Ramos (cell line): Measurements from ENCODE around the gene NDE1.
"Not testable (repeated sequence)": the region's sequence is repeated elsewhere in the genome, so short reads cannot be mapped to it uniquely, and the experiment has no call there.

ENCODE experiments used
- in situ Hi-C: fragments of 300-500 bp; cut with MboI; formaldehyde crosslinking; loops from one replicate; pipeline ENCODE4 v1.14.3; 2022; ENCODE audit warnings: low sequenced_read_pairs; ENCODE audit not compliant: unreplicated experiment

The NDE1 gene

DNA sequence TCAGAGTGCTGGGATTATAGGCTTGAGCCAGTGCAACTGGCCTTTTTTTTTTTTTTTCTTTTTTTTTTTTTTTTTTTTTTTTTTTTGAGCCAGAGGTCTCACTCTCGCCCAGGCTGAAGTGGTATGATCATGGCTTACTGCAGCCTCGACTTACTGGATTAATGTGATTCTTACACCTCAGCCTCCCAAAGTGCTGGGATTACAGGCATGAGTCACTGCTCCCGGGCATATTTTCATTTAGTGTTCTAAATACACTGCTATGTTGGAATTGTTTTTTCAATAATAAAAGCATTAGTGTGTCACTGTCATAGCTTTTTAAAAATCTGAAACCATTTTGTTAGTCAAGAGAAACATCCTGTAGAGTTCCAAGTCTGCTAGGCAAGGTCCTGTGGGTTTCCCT, 40.3 kb downstream of the NDE1 start:
- in situ Hi-C loops: no loop called here

DNA sequence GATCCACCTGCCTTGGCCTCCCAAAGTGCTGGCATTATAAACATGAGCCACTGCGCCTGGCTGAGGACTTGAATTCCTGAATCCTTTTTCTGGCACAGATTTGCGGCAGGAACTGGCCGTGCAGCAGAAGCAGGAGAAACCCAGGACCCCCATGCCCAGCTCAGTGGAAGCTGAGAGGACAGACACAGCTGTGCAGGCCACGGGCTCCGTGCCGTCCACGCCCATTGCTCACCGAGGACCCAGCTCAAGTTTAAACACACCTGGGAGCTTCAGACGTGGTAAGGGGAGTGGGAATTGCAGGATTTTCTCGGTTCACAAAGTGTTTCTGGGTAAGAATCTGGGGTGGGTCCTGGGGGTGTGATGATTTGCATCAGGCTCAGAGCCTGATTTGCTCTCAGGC, 41.0 kb downstream of the NDE1 start:
- in situ Hi-C loops: no loop called here

DNA sequence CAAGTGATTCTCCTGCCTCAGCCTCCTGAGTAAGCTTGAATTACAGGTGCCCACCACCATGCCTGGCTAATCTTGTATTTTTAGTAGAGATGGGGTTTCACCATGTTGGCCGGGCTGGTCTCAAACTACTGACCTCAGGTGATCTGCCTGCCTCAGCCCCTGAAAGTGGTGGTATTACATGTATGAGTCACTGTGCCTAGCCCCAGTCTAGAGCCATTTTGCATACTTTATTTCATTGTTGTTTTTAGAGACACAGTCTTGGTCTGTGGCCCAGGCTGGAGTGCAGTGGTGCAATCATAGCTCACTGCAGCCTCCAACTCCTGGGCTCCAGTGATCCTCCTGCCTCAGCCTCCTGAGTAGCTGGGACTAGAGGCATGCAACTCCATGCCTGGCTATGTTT, 42.5 kb downstream of the NDE1 start:
- in situ Hi-C loops: not testable (repeated sequence)

DNA sequence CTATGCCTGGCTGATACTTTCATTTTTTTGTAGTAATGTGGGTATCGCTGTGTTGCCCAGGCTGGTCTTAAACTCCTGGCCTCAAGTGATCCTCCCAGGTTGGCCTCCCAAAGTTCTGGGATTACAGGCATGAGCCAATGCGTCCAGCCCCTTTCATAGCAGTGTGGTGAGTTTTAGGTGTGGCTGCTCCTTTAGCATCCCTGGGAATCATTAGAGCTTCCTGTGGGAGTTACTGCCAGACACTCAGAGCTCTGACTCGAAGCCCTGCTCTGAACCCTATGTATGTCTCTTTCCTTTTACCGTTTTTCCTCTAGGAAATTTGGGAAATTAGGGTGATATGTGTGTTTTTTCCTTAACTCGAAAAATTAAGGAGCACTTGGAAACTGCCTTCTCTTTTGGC, 44.5 kb downstream of the NDE1 start:
- in situ Hi-C loops: no loop called here

DNA sequence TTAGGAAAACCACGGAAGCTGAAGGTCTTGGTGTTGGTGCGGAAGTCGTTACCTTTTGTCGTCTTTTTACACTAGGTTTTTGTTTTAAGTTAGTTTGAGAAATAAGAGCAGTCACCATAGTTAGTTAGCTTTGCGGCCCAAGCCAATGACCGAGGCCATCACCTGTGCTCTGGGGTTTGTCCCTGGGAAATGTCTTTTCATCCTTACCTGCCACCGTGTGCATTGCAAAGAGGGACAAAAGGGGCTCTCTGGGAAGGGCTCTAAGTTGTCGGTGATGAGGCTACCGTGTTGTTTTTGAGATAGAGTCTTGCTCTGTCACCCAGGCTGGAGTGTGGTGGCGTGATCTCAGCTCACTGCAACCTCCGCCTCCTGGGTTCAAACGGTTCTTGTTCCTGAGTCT, 49.8 kb downstream of the NDE1 start:
- in situ Hi-C loops: no loop called here

DNA sequence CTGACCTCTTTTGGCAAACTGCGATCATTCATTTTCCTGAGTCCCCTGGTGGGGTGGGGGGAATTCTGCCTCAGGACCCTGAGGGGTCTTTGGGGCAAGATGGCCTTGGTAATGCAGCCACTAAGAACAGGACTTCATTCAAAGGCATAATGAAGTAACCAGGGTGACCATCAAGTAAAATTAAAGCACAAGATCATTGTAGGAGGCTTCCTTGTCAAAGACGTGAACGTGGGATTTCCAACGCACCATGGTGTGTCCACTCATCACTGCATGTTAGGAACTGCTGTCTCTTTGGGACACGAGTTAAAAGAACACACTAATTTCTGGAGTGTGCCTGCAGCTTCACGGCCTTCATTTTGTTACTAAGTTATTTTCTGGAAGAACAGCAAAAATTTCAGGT, 51.3 kb downstream of the NDE1 start:
- in situ Hi-C loops: no loop called here

DNA sequence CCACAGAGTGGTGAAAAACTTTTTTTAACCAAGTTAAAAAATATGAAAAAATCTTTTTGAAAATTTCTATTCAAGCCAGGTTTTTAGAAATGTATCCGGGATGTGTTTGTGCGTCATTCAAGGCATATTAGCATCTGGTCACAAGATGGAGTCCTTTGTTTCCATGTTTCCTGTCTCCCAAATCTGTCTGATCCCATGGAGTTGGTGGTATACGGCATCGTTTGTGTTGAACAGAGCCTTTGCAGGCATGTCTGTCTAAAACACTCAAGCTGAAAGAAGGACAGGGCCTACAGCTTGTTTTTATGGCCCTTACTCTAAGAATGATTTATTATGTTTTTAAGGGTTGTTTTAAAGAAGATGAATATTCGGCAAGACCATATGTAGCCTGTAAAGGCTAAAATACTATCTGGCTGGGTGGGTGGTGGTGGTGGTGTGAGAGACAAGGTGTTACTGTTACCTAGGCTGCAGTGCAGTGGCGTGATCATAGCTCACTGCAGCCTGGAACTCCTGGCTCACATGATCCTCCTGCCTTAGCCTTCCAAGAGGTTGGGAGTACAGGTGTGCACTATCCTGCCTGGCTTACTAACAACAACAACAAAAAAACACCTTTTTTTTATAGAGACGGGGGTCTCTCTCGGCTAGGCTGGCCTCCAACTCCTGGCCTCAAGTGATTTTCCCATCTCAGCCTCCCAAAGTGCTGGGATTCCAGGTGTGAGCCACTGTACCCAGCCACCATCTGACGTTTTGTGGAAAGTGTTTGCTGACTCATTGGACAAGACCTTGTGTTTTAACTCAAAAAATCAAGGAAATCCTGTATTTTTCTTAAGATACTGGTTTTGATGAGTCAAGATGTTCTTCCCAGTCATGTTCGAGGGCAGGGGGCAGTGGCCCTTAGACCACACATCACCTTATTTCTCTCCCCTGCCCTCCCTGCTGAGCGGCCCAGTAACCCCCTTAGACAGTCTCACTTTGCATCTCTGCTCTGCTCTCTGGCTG, 52.2 kb downstream of the NDE1 start:
- in situ Hi-C loops: no loop called here

DNA sequence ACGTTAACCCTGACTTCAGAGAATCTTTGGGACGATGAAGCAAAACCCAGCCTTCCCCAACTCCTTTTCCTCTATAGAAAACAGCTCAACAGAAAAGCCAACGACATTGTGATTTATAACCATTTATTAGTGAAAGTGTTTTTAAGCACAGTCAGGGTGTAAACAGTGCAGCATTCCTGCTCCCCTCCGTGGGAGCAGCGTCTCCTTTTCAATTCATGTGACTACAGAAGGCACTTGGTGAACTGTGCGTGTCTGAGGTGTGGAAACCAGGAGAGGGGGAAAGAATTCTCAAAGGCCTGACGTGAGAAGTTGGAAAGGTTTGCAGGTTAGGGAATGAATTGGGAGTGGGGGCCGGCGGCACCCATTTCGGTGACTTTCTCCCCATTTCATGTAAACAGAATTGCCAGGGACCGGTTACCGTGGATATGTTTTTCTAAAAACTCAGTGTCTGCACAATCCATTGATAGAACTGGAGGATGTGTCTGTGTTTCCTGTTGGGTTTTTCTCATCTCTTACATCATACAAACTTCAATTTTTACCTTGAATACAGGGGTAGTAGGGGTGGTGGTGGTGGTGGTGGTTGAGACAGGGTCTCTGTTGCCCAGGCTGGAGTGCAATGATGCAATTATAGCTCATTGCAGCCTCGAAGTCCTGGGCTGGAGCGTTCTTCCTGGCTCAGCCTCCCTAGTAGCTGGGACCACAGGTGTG, 53.1 kb downstream of the NDE1 start:
- in situ Hi-C loops: no loop called here

DNA sequence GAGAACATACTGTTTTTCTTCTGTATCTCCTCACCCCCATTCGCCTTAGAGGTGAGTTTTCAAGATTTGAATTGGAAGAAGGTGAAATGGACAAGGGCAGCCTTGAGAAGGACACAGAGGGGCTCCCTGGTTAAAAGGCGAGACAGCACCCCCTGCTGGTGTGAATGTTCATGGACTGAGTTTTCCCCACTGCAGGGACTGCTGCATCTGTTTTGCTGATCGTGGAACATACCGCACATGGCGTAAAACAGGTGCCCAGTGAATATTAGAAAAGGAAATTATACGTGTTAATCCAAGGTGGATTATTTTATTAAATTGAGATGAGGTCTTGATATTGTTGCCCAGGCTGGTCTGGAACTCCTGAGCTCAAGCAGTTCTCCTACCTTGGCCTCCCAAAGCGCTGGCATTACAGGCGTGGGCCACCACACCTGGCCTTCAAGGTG, 54.5 kb downstream of the NDE1 start:
- in situ Hi-C loops: no loop called here

DNA sequence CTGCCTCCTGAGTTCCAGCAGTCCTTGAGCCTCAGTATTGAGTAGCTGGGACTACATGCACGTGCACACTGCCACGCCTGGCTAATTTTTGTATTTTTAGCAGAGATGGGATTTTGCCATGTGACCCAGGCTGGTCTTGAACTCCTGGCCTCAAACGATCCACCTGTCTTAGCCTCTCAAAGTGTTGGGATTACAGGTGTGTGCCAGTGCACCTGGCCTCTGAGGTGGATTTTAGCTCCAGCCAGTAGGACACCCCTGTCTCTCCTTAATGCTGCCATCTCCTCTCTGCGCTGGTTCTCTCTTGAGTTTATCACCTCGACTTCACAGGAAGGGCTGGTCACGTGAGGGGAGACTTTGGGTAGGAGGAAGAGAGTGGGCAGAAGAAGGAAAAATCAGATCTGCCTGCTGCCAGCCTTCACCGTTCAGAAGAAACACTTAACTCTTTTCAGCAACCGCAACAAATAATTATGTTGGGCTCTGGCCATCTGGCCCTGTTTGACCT, 55.1 kb downstream of the NDE1 start:
- in situ Hi-C loops: no loop called here

DNA sequence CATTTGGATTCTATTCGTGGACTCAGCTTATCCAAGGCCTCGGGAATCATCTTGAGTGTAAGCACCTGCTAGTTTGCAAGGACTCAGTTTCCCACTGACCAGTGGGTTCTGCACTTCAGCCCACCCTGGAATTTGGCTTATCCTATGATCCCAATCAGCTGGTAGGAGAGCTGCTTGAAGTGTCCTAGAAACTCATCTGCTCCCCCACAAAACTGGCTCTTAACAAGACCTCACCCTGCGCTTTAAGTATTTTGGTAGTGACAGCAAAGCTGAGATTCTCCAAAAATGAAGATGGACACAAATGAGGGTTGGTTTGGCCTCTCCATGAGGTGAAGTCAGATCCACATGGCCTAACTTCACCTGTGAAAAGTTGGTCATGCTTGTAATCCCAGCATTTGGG, 57.3 kb downstream of the NDE1 start:
- in situ Hi-C loops: no loop called here

DNA sequence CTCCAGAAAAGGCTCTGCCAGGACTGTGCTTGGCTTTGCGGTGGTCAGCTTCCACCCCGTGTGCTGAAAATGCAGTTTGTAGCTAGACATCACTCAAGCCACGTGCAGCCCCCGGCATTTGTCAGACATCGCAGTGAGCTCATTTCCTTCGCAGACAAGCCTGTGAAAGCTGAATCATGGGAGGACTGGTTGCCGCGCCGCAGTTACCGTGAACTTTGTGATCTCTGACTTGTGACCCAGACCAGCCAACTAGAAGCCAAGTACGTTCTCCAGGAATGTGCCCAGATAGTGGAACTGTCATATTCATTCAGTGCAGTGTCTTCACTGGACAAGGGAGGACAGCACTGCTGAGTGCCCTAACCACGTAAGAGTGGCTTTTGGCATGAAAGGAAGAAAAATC, 58.1 kb downstream of the NDE1 start:
- in situ Hi-C loops: no loop called here

DNA sequence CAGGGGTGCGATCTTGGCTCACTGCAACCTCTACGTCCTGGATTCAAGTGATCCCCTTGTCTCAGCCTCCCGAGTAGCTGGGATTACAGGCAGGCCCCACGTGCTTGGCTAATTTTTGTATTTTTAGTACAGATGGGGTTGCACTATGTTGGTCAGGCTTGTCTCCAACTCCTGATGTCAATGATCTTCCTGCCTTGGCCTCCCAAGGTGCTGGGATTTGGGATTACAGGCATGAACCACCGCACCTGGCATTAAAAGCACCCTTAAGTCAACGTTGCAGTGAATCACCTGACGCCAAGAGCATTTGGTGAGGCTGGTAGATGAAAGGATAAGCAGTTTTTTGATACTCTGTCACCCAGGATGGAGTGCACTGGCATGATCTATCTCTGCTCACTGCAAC, 59.0 kb downstream of the NDE1 start:
- in situ Hi-C loops: no loop called here

DNA sequence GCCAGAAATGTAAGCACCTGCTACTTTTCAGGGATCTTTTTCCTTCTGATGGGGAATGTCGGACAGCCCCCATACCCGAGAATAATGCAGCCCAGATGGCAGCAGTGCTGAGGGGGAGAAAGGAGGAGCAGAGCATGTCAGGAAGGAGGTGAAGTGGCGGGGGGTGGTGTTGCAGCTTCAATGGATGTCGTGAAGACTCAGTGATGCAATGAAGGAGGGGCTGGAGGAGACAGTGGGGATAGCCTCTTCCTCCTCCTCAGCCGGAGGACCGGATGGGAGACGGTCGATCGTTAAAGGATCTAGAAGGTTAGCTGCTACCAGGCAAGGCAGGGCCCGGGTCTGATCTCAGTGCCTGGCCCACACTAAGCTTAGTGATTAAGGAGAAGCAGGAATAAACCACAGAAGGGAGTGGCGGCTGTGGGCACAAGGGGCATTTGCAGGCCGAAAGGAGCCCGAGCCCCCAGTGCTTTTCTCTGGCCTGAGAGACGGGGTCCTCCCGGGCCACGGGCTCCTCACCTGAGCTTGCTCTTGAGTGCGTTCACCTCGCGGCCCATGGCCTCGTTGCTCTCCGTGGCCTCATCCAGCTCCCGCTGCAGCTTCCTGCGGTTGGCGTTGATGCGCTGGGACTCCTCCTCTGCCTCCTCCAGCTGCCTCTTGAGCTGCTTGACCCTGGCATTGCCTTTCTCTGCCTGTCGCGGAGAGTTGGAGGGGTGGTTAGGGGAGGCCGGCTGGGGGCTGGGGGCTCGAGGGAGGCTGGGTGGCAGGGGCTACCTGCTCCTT, 64.5 kb downstream of the NDE1 start:
- in situ Hi-C loops: loop anchor here (10.0 kb wide), 1 partner anchor 290 kb away; no protein-coding TSS in a partner anchor

DNA sequence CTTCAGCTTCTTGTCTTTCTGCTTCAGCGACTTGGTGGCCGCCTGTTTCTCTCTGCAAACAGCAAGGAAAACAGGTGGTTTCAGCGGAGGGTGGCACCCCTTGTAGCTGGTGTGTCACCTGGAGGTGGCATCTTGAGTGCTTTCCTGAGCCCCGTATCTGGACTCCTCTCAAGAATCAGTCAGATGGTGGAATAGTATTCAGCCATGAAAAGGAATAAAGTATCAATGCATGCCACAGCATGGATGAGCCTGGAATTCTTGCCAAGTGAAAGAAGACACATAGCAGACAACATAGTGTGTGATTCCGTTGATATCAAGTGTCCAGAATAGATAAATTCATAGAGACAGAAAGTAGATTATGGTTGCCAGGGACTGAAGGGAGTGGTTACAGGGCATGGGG, 65.2 kb downstream of the NDE1 start:
- in situ Hi-C loops: loop anchor here (10.0 kb wide), 1 partner anchor 290 kb away; no protein-coding TSS in a partner anchor

DNA sequence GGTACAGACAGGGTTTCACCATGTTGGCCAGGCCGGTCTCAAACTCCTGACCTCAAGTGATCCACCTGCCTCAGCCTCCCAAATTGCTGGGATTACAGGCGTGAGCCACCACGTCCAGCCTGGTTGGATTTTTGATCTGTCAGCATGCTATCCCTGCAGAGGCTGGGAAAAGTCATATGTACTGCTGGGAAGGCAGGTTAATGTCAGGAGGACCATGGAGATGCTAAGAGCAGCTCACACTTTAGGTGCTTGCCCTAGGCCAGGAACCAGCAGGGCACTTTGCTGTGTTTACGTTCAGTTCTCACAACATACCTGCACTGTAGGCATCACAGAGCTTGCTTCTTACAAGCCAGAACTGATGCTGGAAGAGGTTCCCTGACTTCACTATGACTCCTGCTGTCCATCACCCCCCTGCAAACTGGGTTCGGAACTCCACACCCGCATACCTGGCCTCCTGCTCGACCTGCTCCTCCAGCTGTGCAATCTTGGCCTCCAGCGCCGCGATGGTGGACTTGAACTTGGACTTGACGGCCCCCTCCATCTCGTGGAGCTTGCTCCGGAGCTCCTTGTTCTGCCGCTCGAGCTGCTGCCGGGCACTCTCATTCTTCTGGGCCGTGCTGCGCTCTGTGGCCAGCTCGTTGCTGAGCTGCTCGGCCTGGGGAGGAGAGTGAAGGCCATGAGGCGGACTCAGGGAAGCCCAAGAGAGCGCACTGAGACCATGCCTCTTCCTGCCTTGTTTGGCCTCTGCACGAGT, 66.8 kb downstream of the NDE1 start:
- in situ Hi-C loops: loop anchor here (10.0 kb wide), 1 partner anchor 292 kb away; no protein-coding TSS in a partner anchor

DNA sequence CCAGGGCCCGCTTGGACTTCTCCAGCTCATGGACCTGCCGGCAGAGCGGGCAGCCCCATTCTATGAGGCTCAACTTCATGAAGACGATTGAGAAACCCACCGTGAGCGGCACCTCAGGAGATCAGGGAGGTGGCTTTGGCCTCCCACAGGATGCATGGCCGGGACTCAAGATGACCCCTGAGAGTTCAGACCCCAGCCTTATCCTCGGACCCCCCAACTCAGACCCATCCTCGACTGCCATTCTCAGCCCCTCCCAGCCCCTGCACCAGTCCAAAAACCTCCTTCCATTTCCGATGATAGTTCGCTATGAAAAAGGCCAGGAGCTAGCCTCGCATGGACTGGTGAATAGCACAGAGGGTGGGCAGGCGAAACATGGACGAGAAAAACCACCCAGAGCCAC, 71.0 kb downstream of the NDE1 start:
- in situ Hi-C loops: no loop called here

DNA sequence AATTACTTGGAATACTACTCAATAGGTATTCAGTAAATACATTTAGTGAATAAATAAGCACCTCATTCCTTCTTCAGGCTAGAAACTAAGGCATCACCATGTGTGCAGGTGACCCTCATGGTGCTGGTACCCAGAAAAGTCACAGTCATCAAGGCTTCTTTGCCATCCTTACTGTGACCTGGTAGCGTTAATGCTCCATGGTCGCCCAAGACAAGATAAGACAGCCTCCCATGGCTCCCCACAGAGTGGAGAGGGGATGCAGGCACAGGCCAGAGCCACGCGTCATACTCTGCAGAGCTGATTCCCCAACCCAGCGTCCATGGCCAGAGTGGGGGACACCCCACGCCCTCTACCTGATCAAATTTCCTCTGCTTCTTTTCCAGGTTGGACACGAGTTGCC, 73.8 kb downstream of the NDE1 start:
- in situ Hi-C loops: no loop called here

DNA sequence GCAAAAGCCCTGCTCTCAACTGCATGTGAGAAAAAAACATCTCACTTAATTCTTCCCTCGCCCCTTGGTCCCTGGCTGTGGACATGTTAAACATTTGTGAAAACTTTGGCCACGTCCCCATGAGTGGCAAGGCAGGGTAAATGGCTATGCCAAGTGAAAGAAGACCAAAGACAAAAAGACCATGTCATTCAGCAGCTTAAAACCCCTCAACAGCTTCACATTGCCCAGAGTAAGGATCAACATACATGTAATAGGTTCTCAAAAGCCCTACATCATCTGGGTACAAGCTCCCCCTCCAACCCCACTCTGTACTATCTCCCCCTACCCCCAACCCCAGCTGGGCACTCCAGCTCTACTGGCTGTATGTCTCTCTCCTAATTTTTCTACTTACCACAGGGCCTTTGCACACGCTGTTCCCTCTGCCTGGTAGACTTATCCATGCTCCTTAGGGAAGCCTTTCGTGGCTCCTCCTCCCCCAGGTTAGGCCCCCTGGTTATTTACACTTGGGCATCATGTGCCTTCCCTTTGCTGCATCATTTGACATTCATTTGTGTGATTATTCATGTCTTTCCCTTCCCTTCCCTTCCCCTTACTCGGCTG, 75.7 kb downstream of the NDE1 start:
- in situ Hi-C loops: no loop called here
